ENCODE measurements around the gene SLC25A18.

DNA sequence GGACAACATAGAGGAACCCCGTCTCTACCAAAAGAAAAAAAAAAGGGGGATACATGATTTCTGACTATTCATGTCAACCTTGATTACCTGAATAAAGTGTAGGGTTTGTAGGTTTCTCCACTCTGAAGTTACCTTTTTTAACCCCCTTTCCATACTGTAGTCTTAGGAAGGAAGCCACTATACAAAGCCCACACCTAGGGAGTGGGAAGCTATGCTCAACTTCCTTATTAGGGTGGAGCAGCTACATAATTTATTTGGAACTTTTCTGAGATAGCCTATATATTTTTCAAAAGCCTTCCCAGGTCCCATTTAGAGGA is 65.8 kb downstream of the SLC25A18 start:
- TF ChIP-seq, protein P1, sequence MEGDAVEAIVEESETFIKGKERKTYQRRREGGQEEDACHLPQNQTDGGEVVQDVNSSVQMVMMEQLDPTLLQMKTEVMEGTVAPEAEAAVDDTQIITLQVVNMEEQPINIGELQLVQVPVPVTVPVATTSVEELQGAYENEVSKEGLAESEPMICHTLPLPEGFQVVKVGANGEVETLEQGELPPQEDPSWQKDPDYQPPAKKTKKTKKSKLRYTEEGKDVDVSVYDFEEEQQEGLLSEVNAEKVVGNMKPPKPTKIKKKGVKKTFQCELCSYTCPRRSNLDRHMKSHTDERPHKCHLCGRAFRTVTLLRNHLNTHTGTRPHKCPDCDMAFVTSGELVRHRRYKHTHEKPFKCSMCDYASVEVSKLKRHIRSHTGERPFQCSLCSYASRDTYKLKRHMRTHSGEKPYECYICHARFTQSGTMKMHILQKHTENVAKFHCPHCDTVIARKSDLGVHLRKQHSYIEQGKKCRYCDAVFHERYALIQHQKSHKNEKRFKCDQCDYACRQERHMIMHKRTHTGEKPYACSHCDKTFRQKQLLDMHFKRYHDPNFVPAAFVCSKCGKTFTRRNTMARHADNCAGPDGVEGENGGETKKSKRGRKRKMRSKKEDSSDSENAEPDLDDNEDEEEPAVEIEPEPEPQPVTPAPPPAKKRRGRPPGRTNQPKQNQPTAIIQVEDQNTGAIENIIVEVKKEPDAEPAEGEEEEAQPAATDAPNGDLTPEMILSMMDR (IDR thresholded peaks at IDR 0.05), result no peak
- no peak for TF ChIP-seq POLR2AphosphoS5 (IDR thresholded peaks at IDR 0.05)
- TF ChIP-seq POLR2A (IDR thresholded peaks at IDR 0.05), result no peak
